HG02870 (cell line): ENCODE measurements around the gene CMSS1.

Experiments used
- ATAC-seq: cut with Tn5 transposase; IDR thresholded peaks from one replicate; pipeline ENCODE4 v1.9.1; 2021; ENCODE audit warnings: mild to moderate bottlenecking, moderate library complexity; ENCODE audit not compliant: unreplicated experiment

CMSS1 gene

DNA sequence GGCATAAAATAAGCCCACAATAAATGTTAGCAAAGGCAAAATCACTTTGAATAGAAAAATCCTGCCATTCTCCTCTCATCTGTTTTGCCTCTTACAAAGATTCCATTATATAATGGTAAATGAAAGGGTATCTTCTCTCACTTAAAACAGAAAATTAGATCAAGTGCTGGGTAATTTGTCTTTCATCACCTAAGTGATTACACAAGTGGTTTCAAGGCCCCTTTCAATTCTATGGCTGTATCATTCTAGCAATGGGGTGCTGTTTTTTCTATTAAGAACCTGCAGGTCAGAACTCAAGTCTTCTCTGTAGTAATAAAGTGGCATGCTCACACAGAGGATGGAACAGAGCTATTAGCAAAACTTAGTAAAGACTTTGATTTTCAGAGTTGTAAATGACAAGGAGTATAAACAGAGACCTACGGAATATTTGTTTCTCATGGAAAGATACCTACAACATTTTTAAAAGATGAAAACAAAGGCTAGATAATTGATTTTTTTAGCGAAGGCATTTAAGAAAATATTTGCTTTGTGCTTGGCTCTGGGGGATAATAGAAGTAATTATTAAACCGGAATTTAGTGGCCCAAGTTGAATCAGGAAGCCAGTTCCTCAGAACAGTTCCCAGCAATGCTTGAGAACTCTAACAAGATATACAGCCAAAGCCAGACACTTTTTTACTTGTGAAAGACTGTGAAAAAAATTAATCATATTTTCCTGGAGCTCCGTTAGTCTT lies 137.4 kb downstream of the CMSS1 start:
- ATAC-seq: no peak

DNA sequence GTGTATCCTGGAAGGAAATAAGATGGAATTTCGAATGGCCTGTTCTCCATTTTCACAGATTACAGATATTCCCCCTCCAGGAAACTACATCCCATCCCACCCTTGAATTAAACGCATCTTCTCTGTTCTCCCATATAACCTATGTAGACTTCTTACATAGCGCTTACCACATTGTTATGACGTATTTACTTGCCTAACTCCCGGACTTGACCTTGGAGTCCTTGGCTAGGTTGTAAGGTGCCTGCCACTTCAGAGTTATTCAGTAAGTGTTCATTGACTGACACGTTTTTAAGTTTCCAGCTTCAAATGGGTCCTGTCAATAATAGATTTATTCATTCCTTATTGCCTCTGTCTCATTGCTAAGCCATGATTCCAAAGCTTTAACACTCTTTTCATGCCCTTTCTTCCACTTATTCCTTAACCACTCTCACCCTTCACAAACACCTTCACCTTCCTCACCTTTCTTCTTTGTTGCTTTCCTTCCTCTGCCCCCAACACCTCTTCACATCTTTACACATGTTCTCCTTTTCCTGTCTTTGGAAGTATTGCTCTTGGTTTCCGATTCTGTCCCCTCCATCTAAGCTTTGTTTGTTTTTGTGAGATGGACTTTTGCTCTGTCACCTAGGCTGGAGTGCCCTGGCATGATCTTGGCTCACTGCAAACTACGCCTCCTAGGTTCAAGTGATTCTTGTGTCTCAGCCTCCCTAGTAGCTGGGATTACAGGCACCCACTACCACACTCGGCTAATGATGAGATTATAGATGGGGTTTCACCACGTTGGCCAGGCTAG lies 138.3 kb downstream of the CMSS1 start:
- ATAC-seq: no peak

DNA sequence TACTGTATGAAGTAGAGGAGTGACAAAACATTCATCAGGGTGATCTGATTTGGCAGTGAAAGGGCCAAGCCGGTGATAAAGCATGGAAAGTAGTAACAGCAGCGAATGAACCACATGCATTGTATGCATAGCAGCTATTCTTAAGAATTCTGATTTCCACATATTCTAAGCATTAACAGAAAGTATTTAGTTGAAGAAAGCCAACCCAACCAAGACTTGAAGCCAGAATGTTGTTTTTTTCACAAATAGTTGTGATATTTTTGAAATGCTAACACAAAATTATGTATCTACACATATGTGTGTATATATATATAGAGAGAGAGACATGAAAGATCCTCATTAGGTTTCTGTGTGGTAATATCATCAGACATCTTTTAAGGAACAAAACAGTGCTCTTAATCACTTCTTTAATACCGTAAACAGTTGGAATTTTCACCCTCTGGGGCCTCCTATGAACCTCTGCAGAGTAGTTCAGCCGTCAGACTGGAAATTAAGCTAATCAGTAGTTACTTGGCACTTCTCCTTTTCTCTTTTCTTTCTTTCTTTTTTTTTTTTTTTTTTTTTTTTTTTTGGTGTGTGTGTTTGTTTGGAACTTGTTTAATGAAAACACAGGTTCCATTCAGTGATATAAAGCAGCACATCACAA lies 139.6 kb downstream of the CMSS1 start:
- ATAC-seq: no peak

DNA sequence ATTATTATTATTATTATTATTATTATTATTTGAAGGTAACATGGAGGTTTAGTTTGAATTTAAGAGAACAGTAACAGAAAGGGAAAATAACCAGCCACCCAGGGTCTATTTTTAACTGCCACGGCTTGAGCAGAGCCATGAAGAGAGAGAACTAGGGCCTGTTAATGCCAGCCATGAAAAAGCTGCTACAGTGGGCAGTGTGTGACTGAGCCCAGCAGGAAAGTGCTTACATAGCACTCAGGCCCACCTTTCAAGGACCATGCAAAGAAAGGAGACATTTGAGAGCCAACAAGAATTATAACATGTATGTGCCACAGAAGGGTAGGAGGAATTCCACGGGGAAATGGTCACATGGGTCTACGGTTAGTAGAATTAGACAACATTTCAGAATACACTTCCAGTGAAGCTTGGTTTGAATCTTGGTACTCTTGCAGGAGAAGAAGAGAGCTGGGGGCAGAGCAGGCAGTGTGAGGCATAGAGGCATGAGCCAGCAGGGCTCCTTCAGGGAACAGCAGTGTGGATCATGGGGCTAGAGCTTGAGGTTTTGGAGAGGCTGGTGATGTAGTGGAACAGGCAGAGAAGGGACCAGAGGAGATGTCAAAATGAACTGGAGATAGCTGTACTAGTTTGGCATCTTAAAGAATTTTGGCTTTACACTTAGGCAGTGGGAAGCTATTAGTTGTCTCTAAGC lies 140.7 kb downstream of the CMSS1 start:
- no peak for ATAC-seq

DNA sequence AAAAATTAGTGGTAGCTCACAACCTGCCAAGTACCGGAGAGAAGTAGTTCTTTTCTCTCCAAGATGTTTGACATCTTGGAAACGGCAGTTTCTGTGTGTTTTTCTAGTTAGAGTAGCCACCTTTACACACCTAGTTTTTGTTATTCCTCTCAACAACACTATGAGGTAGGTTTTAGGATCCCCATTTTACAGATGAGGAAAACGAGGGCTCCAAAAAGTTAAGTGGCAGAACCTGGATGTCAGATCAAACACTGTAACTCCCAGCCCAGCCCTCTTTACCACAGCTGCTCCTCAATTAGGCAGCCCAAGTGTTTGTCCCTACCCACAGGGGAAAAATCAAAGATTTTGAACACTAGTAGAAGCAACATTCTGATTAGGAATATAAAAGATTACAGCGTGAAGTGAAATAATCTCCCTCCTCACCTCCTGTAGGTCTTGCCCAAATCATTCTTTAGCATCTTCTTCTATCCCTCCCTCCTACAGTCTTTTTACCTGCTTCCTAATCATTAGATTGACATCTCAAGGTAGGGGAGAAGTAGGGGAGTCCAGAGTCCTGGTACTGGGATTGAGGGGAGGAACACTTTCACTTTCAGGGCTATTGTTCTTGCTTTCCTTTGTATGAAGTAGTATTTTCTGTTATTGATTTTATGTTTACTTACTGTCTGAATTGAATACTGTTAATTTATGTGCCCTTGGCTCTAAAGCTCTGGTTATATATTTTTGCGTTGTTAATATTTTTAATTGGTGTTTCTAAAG lies 142.6 kb downstream of the CMSS1 start:
- ATAC-seq: no peak

DNA sequence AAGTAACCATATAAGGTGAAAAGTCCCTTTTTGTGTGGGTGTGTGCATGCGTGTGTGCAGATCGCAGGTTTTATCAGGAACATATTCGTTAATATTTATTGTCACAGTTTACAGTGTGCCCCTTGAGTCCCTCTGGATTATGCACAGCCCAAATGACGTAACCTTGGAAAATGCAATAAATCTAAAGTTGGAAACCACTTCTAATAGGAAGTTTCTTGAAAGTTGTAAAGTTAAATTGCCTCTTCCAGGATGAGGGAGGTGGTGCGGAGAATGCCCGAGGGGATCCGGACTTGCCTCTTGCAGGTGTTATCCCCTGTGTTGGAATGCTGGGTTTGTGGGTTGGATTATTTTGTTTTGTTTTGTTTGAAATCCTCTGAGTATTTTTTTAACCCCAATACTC lies 143.3 kb downstream of the CMSS1 start:
- ATAC-seq: no peak

DNA sequence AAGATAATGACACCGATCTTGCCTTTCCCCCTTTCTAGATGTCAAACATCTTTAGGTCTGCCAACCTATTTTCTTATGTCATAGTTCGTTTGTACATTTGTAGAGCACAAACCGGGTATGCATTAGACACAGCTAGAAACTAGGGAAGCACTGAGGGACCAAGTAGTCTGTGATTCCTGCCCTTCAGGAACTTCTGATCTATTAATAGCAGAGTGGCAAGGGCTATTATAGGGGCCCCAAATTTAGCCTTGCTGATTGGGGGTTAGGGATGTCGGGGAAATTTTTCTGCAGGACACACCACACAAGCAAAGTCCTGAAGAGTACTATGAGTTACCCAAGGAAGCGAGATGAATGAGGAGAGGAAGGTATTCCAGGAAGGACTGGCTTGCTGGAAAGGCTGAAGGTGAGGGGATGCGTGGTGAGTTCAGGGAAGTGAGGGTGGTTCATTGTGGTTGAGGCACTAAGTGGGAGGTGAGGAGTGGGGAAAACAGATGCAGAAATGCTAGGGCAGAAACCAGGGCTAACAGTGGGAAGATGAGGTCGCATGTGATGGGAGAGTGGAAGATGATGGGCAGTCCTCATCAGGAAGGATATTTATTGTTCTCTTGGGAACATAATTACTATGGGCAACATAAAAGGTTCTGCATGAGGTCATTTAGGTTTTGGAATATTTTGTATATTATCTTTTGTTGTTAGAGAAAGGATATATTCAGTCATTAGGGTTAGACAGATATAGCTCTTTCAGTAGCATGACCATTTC lies 144.3 kb downstream of the CMSS1 start:
- ATAC-seq: no peak

DNA sequence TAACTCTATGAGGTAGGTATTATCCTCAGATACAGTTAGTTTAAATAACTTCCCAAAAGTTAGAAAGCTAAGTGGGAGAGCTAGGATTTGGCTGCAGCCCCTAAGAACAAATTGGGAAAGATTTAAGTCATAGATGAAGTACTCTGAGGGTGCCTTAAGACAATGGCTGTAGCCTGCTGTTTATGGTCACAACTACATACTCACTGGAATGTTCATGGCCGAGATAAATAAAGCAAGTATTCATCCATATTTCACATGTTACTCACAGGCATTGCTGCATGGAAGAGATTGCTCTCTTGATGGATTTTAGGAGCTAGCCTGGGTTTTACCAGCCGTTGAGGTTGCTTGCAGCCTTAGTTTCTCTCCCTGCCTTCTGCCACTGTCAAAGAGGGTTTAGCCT lies 145.0 kb downstream of the CMSS1 start:
- ATAC-seq: no peak

DNA sequence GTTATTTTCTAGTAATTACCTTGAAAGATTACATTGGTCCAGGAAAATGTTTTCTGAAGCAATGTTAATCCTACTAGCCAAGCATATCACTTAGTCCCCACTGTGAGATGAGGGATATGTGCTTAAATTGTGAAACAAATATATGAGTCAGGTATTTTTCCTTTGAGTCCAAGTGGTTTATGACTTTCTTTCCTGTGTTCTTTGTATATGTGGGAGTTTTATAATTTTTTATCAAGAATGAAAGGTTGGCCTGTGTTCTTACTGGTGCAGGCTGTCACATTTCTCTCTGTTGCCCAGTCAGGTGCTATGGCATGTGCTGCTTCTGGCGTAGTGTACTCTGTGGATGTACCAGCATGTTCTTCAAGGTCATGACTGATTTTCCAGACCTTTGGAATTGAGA lies 147.4 kb downstream of the CMSS1 start:
- ATAC-seq: no peak

DNA sequence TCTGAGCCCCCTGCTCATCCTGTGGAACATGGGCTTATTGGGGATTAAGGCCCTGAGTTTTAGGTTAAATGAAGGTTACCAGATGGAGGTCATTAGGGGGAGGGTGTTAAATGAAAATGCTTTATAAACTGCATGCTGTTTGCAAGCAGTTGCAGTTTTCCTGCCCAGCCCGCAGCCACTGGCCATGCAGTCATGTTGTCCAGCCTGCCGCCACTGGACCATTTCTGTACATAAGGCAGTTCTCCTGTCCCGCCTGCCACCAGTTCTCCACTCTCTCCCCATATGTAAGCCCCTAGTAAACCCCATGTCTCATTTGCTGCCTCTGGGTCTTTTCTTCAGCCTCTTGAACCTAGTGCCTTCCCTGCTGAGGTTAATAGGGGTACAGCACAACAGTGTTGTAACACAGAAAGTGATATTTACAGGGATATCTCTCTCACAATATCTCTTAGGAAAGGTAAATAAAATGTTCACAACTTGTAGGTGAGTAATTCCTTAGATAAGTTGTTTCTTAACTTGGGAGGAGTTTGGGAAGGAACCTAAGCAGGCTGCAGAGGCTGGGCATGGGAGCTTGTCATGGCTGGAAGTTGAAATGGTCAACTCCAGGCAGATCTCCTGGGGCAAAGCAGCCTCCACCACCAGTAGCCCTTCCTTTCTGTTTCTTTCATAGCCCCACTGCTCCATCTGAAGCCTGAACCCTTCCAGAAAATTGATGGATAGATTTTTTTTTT lies 148.2 kb downstream of the CMSS1 start:
- ATAC-seq: no peak

DNA sequence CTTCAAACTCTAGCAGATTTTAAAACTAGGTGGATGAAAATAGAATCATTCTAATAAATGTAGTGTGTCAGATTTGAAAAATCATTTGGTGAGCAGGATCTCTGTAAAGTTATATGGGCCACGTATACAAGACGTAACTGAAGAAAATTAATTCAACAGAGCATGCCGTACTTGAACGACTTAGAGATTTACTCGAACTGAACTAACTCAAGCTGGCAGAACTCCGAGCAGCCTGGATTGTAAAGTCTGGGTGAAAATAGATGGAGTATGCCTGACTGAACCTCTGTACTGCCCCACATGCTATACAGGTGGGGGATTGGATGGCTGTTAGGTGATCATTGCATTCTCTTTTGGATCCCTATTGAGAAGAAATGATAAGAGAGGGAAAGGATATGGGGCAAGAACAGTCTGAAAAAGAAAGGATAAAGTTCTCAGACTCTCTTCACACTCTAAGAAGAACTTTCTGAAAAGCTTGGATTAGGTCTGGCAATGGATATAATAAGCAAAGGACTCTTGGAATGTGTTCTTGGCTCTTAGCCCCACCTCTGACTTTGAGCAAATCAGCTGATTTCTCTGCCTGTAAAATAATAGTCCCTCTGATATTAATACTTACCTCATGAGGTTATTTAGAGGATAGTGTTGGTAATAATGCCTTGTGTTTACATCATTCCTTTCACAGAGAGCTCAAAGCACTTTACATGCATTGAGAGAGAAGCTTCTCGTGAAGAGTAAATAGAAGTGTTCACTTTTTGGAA lies 149.2 kb downstream of the CMSS1 start:
- ATAC-seq: no peak

DNA sequence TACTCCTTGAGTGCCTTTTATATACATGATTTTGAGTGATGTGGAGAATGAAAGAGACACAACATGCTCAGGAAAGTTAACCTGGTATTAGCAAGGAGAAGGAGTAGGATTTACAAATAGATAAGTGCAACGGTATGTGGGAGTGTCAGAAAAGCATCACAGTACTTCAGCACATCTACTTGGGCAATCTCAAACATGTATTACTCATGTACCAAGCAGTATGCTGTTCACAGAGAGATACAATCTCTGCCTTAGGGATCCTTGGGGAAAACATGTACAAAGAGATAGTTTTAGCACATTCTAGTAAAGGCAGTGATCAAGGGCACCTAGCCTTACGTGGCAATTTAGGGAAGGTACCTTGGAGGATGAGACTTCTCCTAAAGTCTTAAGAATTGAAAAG lies 150.1 kb downstream of the CMSS1 start:
- ATAC-seq: no peak

DNA sequence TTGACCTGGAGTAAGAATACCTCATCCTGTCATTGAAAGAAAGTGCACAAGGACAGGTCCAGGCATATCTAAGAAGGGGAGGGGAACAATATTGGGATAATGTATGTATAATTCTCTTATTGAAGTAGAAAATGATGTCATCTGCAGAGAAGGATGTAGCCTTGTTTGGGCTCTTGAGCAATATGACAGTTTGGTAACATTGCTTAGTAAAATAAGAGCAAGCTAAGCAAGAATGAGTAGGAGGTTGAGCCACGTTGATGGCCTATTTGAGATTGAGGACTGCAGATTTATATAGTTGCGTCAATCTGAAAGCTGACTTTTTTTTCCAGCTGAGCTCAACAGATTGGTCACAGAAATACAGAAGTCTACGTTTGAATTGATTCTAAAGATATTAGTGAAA lies 151.5 kb downstream of the CMSS1 start:
- no peak for ATAC-seq

DNA sequence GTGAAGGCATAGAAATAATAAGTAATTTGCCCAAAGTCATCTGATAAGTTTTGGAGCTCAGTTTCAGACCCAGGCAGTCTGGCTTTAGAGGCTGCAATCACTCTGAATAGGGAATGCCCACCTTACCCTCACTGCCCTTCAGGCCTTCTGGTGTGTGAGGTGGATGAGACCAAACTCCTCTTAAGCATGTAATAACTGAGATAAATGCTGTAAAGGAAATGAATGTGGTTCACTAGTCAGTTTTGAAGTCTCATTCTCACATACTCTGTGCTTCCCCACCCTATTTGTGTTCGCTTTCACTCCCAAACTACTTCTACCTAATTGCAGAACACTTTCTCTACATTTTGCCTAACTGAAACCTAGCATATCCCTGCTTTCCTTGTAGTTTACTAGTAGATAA lies 152.5 kb downstream of the CMSS1 start:
- ATAC-seq: peak; percentile 99

DNA sequence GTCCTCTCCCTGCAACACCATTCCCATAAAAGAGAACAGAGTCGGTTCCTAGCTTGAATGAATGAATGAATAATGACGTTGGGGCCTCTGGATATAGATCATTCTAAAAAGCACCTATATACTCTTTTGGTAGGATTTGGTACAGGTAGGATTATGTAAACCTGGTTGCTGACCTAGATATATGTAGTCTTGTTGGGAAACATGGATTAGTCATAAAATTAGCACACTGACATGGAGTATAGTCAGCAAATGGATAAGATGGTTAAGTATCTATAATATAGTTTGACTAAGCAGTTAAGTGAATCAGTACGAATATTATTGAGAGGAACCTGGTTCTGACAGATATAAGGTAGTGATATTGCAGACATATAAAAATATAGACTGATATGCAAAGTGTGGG lies 154.1 kb downstream of the CMSS1 start:
- ATAC-seq: no peak

DNA sequence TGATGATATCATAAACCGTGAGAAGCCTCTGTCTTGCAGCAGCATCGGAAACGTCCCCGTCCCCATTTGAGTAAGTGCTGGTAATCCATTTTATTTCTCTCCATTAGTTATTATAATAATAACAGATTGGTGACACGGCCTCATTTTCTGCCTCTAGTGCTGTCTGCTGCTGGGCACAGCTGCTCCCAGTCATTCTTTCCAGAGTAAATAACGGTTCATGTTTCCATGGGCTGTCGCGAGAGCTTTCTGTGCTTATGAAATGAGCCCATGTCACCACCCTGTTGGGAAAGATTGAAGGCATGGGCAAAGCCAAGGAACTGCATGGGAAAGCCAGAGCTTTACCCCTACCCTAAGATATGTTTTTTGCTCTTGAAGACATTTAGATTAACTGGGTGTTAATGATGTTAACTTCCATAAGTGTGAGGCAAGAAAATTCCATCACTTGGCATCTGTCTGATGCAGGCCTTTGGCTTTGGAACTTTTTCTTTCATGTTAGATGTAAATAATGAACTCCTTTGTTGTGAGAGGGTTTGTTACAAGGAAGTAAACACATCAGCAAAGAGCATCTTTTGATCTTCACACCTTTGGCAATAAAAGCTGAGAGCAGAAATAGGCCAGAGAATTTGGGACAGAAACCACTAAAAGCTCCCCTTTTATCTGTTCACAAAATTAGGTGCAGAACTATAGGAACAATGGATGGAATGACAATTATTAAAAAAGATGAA lies 154.9 kb downstream of the CMSS1 start:
- no peak for ATAC-seq

DNA sequence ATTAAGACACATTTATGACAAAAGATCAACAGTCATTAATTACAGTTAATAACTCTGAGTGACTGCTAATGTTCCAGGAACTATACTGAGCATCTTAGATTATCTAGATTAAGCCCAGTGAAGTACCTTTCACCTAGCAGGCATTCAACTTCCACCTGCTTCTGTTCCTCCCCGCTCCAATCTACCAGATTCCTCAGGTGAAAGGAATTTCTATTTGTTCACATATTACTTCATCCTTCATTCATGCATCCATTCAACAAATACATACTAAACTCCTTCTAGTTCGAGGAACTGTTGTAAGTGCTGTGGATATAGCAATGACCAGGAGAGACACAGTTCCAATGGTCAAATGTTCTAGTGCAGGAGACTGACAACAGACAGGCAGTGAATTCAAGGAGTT lies 157.3 kb downstream of the CMSS1 start:
- ATAC-seq: no peak

DNA sequence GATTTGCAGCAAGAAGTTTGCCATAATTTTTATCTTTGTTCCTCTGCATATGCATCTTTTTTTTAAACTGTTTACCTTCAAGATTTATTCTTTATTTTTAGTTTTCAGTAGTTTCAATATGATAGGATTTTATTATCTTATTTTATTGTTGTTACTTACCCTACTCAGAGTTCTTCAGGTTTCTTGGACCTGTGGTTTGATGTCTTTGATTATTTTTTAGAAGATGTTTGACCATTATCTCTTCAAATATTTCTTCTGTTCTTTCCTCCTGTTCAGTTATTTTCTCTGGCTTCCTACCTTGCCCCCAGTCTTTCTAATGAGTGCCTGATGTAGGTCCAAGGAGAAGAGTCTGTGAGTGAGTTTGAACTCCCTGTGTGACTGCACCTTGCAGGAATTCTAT lies 158.9 kb downstream of the CMSS1 start:
- no peak for ATAC-seq
